ENCODE results near the gene SLC22A8. TPM values are rescaled to one million over a fixed set of nuclear protein-coding genes. Genes with fewer than 3 reads are reported as not detected.
"Not testable (repeated sequence)": the region's sequence is repeated elsewhere in the genome, so short reads cannot be mapped to it uniquely, and the experiment has no call there.

Gene SLC22A8, protein sequence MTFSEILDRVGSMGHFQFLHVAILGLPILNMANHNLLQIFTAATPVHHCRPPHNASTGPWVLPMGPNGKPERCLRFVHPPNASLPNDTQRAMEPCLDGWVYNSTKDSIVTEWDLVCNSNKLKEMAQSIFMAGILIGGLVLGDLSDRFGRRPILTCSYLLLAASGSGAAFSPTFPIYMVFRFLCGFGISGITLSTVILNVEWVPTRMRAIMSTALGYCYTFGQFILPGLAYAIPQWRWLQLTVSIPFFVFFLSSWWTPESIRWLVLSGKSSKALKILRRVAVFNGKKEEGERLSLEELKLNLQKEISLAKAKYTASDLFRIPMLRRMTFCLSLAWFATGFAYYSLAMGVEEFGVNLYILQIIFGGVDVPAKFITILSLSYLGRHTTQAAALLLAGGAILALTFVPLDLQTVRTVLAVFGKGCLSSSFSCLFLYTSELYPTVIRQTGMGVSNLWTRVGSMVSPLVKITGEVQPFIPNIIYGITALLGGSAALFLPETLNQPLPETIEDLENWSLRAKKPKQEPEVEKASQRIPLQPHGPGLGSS
- total RNA-seq: not detected in 2 replicates
- long read RNA-seq: 0 reads

DNA sequence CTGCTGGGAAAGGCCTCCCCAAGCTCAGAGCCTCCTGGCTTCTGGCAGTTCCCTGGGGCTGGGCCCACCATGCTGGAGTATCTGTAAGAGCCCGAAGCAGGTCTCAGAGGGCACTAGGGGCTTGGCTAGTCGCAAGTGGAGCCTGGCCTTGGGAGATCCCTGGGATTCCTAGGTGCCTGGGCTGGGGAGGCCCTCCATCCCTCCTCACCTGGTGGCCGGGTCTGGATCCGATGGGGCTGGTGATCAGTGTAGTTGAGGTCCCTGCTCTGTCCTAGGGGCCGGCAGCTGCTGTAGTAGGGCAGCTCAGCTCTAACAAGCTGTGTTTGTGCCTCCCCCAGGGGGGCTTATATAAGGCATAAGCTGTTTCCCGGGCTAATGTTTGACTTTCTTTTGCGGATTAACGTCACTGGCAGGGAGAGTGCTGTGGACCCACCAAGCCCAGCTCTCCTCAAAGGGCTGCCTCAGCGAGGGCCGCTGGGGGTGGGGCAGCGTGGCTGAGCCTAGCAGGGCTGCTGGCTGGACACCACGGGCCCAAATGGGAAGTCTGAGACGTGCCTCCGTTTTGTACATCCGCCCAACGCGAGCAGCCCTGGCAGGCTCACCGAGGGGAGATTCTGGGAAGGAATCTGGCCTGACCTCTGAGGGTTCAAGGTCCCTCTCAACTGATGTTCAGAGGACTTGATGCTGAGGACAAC lies at the start of gene SLC22A8:
Gene SLC22A8 (minus strand): TSS at position 321 of the 695 bp plus-strand sequence. CDS start 883 bp downstream, outside the sequence.
- Mint-ChIP-seq H3K27me3 (ENCODE audit: unreplicated experiment) (peaks cover 41% of the 10 kb centered on the region), H3K27ac (ENCODE audit: unreplicated experiment) (no peak within 1 kb of the TSS), H3K36me3 (ENCODE audit: unreplicated experiment) (no peaks in the 10 kb centered on the region), H3K4me3 (ENCODE audit: unreplicated experiment) (no peak within 1 kb of the TSS), H3K9me3 (ENCODE audit: unreplicated experiment) (no peaks in the 10 kb centered on the region), H3K4me1 (ENCODE audit: unreplicated experiment) (peaks cover 9% of the 10 kb centered on the region)
- no peak for DNase-seq (ENCODE audit: extremely low spot score, unreplicated experiment)
- TF ChIP-seq, protein P1, sequence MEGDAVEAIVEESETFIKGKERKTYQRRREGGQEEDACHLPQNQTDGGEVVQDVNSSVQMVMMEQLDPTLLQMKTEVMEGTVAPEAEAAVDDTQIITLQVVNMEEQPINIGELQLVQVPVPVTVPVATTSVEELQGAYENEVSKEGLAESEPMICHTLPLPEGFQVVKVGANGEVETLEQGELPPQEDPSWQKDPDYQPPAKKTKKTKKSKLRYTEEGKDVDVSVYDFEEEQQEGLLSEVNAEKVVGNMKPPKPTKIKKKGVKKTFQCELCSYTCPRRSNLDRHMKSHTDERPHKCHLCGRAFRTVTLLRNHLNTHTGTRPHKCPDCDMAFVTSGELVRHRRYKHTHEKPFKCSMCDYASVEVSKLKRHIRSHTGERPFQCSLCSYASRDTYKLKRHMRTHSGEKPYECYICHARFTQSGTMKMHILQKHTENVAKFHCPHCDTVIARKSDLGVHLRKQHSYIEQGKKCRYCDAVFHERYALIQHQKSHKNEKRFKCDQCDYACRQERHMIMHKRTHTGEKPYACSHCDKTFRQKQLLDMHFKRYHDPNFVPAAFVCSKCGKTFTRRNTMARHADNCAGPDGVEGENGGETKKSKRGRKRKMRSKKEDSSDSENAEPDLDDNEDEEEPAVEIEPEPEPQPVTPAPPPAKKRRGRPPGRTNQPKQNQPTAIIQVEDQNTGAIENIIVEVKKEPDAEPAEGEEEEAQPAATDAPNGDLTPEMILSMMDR (IDR thresholded peaks at IDR 0.05): no peak

DNA sequence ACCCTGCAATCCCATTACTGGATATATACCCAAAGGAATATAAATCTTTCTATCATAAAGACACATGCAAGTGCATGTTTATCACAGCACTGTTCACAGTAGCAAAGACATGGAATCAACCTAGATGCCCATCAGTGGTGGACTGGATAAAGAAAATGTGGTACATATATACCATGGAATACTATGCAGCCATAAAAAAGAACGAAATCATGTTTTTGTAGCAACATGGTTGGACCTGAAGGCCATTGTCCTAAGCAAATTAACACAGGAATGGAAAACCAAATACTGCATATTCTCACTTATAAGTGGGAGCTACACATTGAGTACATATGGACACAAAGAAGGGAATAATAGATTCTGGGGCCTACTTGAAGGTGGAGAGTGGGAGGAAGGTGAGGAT lies 30.6 kb upstream of the SLC22A8 start:
- not testable (repeated sequence) for H3K4me3 Mint-ChIP-seq (ENCODE audit: unreplicated experiment); H3K27me3 Mint-ChIP-seq (ENCODE audit: unreplicated experiment); DNase-seq (ENCODE audit: extremely low spot score, unreplicated experiment); H3K4me1 Mint-ChIP-seq (ENCODE audit: unreplicated experiment); H3K36me3 Mint-ChIP-seq (ENCODE audit: unreplicated experiment); H3K9me3 Mint-ChIP-seq (ENCODE audit: unreplicated experiment); H3K27ac Mint-ChIP-seq (ENCODE audit: unreplicated experiment)

DNA sequence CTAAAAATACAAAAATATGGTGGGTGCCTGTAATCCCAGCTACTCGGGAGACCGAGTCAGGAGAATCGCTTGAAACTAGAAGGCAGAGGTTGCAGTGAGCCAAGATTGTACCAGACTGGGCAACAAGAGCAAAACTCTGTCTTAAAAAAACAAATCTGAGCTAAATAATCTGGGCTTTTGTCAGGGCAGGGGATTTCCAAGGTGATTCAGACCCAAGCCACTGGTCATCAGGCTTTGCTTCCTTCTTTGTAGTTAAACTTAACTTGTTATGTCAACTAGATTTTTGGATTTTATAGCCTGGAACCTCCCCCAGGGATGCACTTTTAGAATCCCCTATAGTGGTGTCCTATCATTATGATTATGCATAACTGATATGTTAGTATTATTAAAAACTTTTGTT lies 27.0 kb upstream of the SLC22A8 start:
- peaks cover 4% of the 10 kb centered on the region for H3K9me3 Mint-ChIP-seq (ENCODE audit: unreplicated experiment)
- TF ChIP-seq, protein P1 (IDR thresholded peaks at IDR 0.05): no peak
- H3K27me3 Mint-ChIP-seq (ENCODE audit: unreplicated experiment): peaks cover 9% of the 10 kb centered on the region
- no peaks in the 10 kb centered on the region for H3K36me3 Mint-ChIP-seq (ENCODE audit: unreplicated experiment)
- no peak overlapping the region for H3K27ac Mint-ChIP-seq (ENCODE audit: unreplicated experiment)
- no peak for DNase-seq (ENCODE audit: extremely low spot score, unreplicated experiment)
- no peak overlapping the region for H3K4me3 Mint-ChIP-seq (ENCODE audit: unreplicated experiment)
- no peaks in the 10 kb centered on the region for H3K4me1 Mint-ChIP-seq (ENCODE audit: unreplicated experiment)

DNA sequence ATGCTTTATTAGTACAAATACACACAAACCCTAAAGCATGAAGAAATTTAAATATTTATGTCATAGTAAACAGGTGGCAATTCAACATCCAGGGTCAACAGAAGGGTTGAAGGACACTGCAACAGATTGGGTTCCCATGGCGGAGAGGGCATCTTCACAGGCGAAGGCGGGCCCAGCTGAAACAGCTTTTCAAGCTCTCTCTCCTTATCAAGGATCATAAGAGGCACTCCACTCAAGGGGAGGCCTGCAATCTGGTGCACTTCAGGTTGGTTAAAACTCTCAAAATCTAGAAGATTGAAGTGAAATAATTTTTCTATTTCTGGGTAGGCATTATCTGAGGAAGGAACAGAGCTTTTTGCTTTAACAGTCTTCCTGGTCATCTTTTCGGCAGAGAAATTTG lies 16.8 kb upstream of the SLC22A8 start:
- TF ChIP-seq, protein P1 (IDR thresholded peaks at IDR 0.05): no peak
- H3K9me3 Mint-ChIP-seq (ENCODE audit: unreplicated experiment): no peaks in the 10 kb centered on the region
- H3K27me3 Mint-ChIP-seq (ENCODE audit: unreplicated experiment): peaks cover 40% of the 10 kb centered on the region
- no peak overlapping the region for H3K27ac Mint-ChIP-seq (ENCODE audit: unreplicated experiment)
- no peak for DNase-seq (ENCODE audit: extremely low spot score, unreplicated experiment)
- no peaks in the 10 kb centered on the region for H3K4me1 Mint-ChIP-seq (ENCODE audit: unreplicated experiment)
- H3K36me3 Mint-ChIP-seq (ENCODE audit: unreplicated experiment): no peaks in the 10 kb centered on the region
- H3K4me3 Mint-ChIP-seq (ENCODE audit: unreplicated experiment): no peak overlapping the region

DNA sequence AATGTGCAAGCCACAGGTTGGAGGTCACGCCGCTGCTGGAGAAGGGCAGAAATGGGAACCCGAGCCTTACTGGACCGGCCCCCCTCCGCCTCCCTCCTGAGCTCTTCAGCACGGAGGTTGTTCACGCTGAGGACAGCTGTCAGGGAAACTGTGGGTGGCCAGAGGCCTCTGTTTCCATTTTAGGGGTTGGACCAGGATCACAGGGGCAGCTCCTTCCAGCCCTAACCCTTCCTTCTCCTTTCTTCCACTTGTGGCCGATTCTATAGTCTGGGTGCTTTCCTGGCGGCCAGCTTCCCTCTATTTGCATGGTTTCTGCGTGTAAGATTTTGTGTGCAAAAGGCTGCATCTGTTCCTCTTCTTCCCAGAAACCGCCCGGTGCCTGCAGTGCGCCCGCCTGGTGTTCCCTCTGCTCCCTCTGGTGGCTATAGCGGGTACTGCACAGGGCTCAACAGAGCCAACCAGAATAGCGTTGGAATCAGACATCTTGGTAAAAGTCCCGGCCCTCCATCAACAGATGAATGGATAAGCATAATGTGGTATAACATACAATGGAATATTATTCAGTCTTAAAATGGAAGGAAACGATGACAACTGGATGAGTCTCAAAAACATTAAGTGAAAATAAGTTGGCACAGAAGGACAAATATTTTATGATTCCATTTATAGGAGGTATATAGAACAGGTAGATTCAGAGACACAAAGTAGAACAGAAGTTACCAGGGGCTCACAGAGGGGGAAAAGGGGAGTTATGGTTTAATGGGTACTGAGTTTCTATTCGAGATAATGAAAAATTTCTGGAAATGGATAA lies 8.4 kb upstream of the SLC22A8 start:
- DNase-seq (ENCODE audit: extremely low spot score, unreplicated experiment): peak; percentile 95
- no peaks in the 10 kb centered on the region for H3K9me3 Mint-ChIP-seq (ENCODE audit: unreplicated experiment)
- H3K27me3 Mint-ChIP-seq (ENCODE audit: unreplicated experiment): peaks cover 21% of the 10 kb centered on the region
- H3K4me3 Mint-ChIP-seq (ENCODE audit: unreplicated experiment): peak overlapping the region; percentile 10
- H3K4me1 Mint-ChIP-seq (ENCODE audit: unreplicated experiment): peaks cover 6% of the 10 kb centered on the region
- TF ChIP-seq, protein P1 (IDR thresholded peaks at IDR 0.05): peak; percentile 99
- H3K36me3 Mint-ChIP-seq (ENCODE audit: unreplicated experiment): no peaks in the 10 kb centered on the region
- H3K27ac Mint-ChIP-seq (ENCODE audit: unreplicated experiment): no peak overlapping the region

Data from osteocyte (in vitro differentiated cells).